Gastroesophageal sphincter (tissue), 3 donors: ENCODE results near the gene GIT1.

Source experiments
- CTCF ChIP-seq, 4 experiments: fragments of 200-600 bp in 2 of 4; fragments of 450-650 bp in 2 of 4; sonication (generic) in 1 of 4; IDR thresholded peaks; one replicate each; pipeline ENCODE4 v1.5.1; 2017 to 2019; ENCODE audit warnings: antibody characterized with exemption in 4 of 4, mild to moderate bottlenecking in 2 of 4, moderate library complexity in 2 of 4
- POLR2A ChIP-seq, 2 donors: fragments of 450-650 bp; IDR thresholded peaks; one replicate each; pipeline ENCODE4 v1.6.1; 2017; ENCODE audit warnings: antibody characterized with exemption in 2 of 2, mild to moderate bottlenecking in 2 of 2, moderate library complexity in 1 of 2
- POLR2AphosphoS5 ChIP-seq: sonication (generic); formaldehyde crosslinking; IDR thresholded peaks from one replicate; pipeline ENCODE4 v1.6.1; 2017; ENCODE audit warnings: antibody characterized with exemption

GRCh38 chr17:29584452-29585079 is 4.9 kb downstream of the GIT1 start:
- no peak for TF ChIP-seq CTCF (IDR thresholded peaks at IDR 0.05)
- no peak for TF ChIP-seq POLR2AphosphoS5
- no peak for TF ChIP-seq POLR2A (IDR thresholded peaks at IDR 0.05)
